Common myeloid progenitor, CD34-positive (primary cell): ENCODE results near the gene TRIM63.

Experiments
- CTCF ChIA-PET: fragments of 350-600 bp; sonication (Branson Sonifier 250); formaldehyde crosslinking; loops from one replicate; lab custom pipeline; 2021; ENCODE audit warnings: antibody characterized with exemption; lab: Charles Lee
- POLR2A ChIA-PET: fragments of 350-600 bp; sonication (Branson Sonifier 250); formaldehyde crosslinking; loops from one replicate; lab custom pipeline; 2021; ENCODE audit warnings: antibody characterized with exemption; lab: Charles Lee
- DNase-seq, 3 donors: peaks; one replicate each; pipeline versions ENCODE4 v3.0.0 to v3.0.0-alpha.2; 2013
- H3K27ac ChIP-seq, 2 experiments: 1 replicate in 1 of 2; 2 replicates in 1 of 2; pipeline ENCODE4 v1.7.0; 2013; ENCODE audit warnings: inconsistent platforms in 2 of 2, low read length in 2 of 2, mild to moderate bottlenecking in 2 of 2, low read depth in 1 of 2, moderate library complexity in 1 of 2; ENCODE audit not compliant: severe bottlenecking in 2 of 2, insufficient read depth in 1 of 2, poor library complexity in 1 of 2
- H3K27me3 ChIP-seq, 5 experiments: replicated peaks in 2 of 5; 1 replicate in 3 of 5; 2 replicates in 2 of 5; pipeline versions ENCODE4 v1.6.1 to v1.7.0; 2013; ENCODE audit warnings: low read length in 4 of 5, mild to moderate bottlenecking in 2 of 5, moderate library complexity in 2 of 5, inconsistent platforms in 1 of 5; ENCODE audit not compliant: insufficient read depth in 5 of 5, control insufficient read depth in 4 of 5
- H3K36me3 ChIP-seq, 4 experiments: 1 replicate in 2 of 4; 2 replicates in 2 of 4; pipeline versions ENCODE4 v1.6.1 to v1.7.0; 2013; ENCODE audit warnings: low read length in 3 of 4, control low read depth in 1 of 4, mild to moderate bottlenecking in 1 of 4; ENCODE audit not compliant: control insufficient read depth in 4 of 4, insufficient read depth in 4 of 4
- H3K4me1 ChIP-seq, 4 experiments: 1 replicate in 3 of 4; 2 replicates in 1 of 4; pipeline versions ENCODE4 v1.6.1 to v1.7.1; 2013; ENCODE audit warnings: low read length in 3 of 4, mild to moderate bottlenecking in 3 of 4, control low read depth in 1 of 4, inconsistent platforms in 1 of 4, moderate library complexity in 1 of 4; ENCODE audit not compliant: control insufficient read depth in 4 of 4, insufficient read depth in 4 of 4; ENCODE audit errors: control extremely low read depth in 1 of 4
- H3K4me3 ChIP-seq, 7 experiments: 1 replicate in 4 of 7; 2 replicates in 3 of 7; pipeline versions ENCODE4 v1.5.1 to v1.7.0; 2013; ENCODE audit warnings: mild to moderate bottlenecking in 7 of 7, low read length in 6 of 7, moderate library complexity in 6 of 7, inconsistent platforms in 2 of 7, low read depth in 2 of 7, control low read depth in 1 of 7; ENCODE audit not compliant: insufficient read depth in 4 of 7, control insufficient read depth in 1 of 7; ENCODE audit errors: extremely low read depth in 1 of 7
- H3K9me3 ChIP-seq, 5 experiments: 1 replicate in 4 of 5; 2 replicates in 1 of 5; pipeline versions ENCODE4 v1.6.1 to v1.7.1; 2013; ENCODE audit warnings: low read length in 4 of 5, mild to moderate bottlenecking in 2 of 5, inconsistent platforms in 1 of 5, low read depth in 1 of 5, moderate library complexity in 1 of 5; ENCODE audit not compliant: control insufficient read depth in 4 of 5, insufficient read depth in 2 of 5; ENCODE audit errors: control extremely low read depth in 1 of 5
- whole genome bisulfite sequencing: methylation state at CpG from one replicate; pipeline ENCODE4 v1.1.5; 2013; ENCODE audit not compliant: insufficient coverage; 5-methylcytosine and 5-hydroxymethylcytosine counted together

Gene TRIM63

GRCh38 chr1:26079960-26080814 lies 12.8 kb upstream of the TRIM63 start:
- no peak for DNase-seq
- Histone ChIP-seq H3K9me3 (no peaks in the 10 kb centered on the region), H3K27ac (no peak overlapping the region), H3K4me3 (no peak overlapping the region), H3K36me3 (no peaks in the 10 kb centered on the region), H3K4me1 (peaks cover 0 to 4% (median 0%) of the 10 kb centered on the region in 4 experiments), H3K27me3 (peaks cover 0 to 20% (median 3%) of the 10 kb centered on the region in 5 experiments)
- ChIA-PET POLR2A (no interaction called here), CTCF (no interaction called here)
- WGBS: 86% methylated on average over 6 of the region's 9 CpGs

- Histone ChIP-seq H3K27me3 (peaks cover 0 to 15% (median 2%) of the 10 kb centered on the region in 5 experiments), H3K27ac (no peak overlapping the region), H3K36me3 (no peaks in the 10 kb centered on the region), H3K4me3 (no peak overlapping the region), H3K4me1 (peaks cover 0 to 4% (median 0%) of the 10 kb centered on the region in 4 experiments), H3K9me3 (no peaks in the 10 kb centered on the region)
- ChIA-PET POLR2A (no interaction called here), CTCF (no interaction called here)
- 90% methylated on average over 7 of the region's 7 CpGs for whole genome bisulfite sequencing
- DNase-seq: no peak
Measured at GRCh38 chr1:26079178-26079563, 11.7 kb upstream of the TRIM63 start.

GRCh38 chr1:26078286-26079177 lies 11.1 kb upstream of the TRIM63 start:
- no peak overlapping the region for H3K27ac ChIP-seq
- CTCF ChIA-PET: no interaction called here

GRCh38 chr1:26077524-26077923 lies 10.1 kb upstream of the TRIM63 start:
- peaks cover 0 to 10% (median 2%) of the 10 kb centered on the region in 5 experiments for H3K27me3 ChIP-seq
- DNase-seq: no peak
- no peak overlapping the region for H3K4me3 ChIP-seq
- no peak overlapping the region for H3K27ac ChIP-seq
- peaks cover 0 to 4% (median 0%) of the 10 kb centered on the region in 4 experiments for H3K4me1 ChIP-seq
- no peaks in the 10 kb centered on the region for H3K36me3 ChIP-seq
- POLR2A ChIA-PET: no interaction called here
- no peaks in the 10 kb centered on the region for H3K9me3 ChIP-seq
- WGBS: no CpG with 5 or more reads among the region's 1 CpG
- CTCF ChIA-PET: no interaction called here

More at GRCh38 chr1:26078286-26079177, 11.1 kb upstream of the TRIM63 start:
- H3K9me3 ChIP-seq: no peaks in the 10 kb centered on the region
- 89% methylated on average over 6 of the region's 8 CpGs for WGBS
- H3K4me3 ChIP-seq: no peak overlapping the region
- no peaks in the 10 kb centered on the region for H3K36me3 ChIP-seq
- peaks cover 0 to 11% (median 2%) of the 10 kb centered on the region in 5 experiments for H3K27me3 ChIP-seq
- DNase-seq: no peak
- POLR2A ChIA-PET: no interaction called here
- H3K4me1 ChIP-seq: peaks cover 0 to 4% (median 0%) of the 10 kb centered on the region in 4 experiments

- no peak for DNase-seq
- ChIA-PET CTCF (interaction anchor here (1.3 to 1.7 kb wide), 2 partner anchors 13 to 39 kb away, joined by 3 to 7 read pairs; no protein-coding TSS in a partner anchor), POLR2A (no interaction called here)
- peaks cover 0 to 13% (median 3%) of the 10 kb centered on the region in 5 experiments for H3K27me3 ChIP-seq
- WGBS: 100% methylated on average over 1 of the region's 3 CpGs
- H3K9me3 ChIP-seq: no peaks in the 10 kb centered on the region
- H3K36me3 ChIP-seq: no peaks in the 10 kb centered on the region
- no peak overlapping the region for H3K4me3 ChIP-seq
- no peak overlapping the region for H3K27ac ChIP-seq
- H3K4me1 ChIP-seq: peaks cover 0 to 4% (median 0%) of the 10 kb centered on the region in 4 experiments
Measured at GRCh38 chr1:26075421-26076144, 8.2 kb upstream of the TRIM63 start.

GRCh38 chr1:26072305-26072704 lies 4.9 kb upstream of the TRIM63 start:
- ChIA-PET POLR2A (interaction anchor here (1.0 kb wide), 1 partner anchor 14 kb away, joined by 3 read pairs; no protein-coding TSS in a partner anchor), CTCF (interaction anchor here (1.1 kb wide), 1 partner anchor 12 kb away, joined by 4 read pairs; no protein-coding TSS in a partner anchor)
- Histone ChIP-seq H3K36me3 (no peaks in the 10 kb centered on the region), H3K9me3 (no peaks in the 10 kb centered on the region), H3K4me1 (peaks cover 0 to 4% (median 0%) of the 10 kb centered on the region in 4 experiments), H3K27ac (no peak overlapping the region), H3K4me3 (no peak overlapping the region), H3K27me3 (peaks cover 0 to 21% (median 3%) of the 10 kb centered on the region in 5 experiments)
- 89% methylated on average over 5 of the region's 6 CpGs for WGBS
- DNase-seq: no peak
